Measurements from ENCODE around the gene NECTIN3. TPM values are rescaled to one million over a fixed set of nuclear protein-coding genes. Genes with fewer than 3 reads are reported as not detected.

Gene NECTIN3
- total RNA-seq, 1 experiment from 2014 or later: 53.7 TPM

GRCh38 chr3:111151438-111151837, 79.8 kb downstream of the NECTIN3 start:
- Histone ChIP-seq H3K56ac (ENCODE audit: insufficient read length, low read depth, low read length) (no peak overlapping the region), H3K4me1 (ENCODE audit: insufficient read depth, low read length) (no peaks in the 10 kb centered on the region), H3K79me1 (ENCODE audit: insufficient read depth, low read depth, low read length, poor library complexity, severe bottlenecking) (no peaks in the 10 kb centered on the region), H3K4ac (ENCODE audit: low read depth, low read length) (no peak overlapping the region), H3K4me2 (ENCODE audit: insufficient read depth, insufficient read length, low read length) (no peak overlapping the region), H4K5ac (ENCODE audit: insufficient read length, low read depth, low read length) (no peak overlapping the region), H3K27me3 (ENCODE audit: insufficient read depth, low read length) (0 out of 2 replicates have a peak, but pooled peaks cover 3% of the 10 kb centered on the region), H2BK15ac (ENCODE audit: low read depth, low read length) (no peak overlapping the region), H2BK12ac (ENCODE audit: insufficient read length, low read depth, low read length) (no peak overlapping the region), H3T11ph (ENCODE audit: low read length) (no peak overlapping the region), H3K14ac (ENCODE audit: insufficient read depth, low read length) (no peak overlapping the region), H2BK5ac (ENCODE audit: insufficient read length, low read length) (no peak overlapping the region), H4K91ac (ENCODE audit: insufficient read length, low read depth, low read length) (no peak overlapping the region), H3K9me3 (ENCODE audit: control insufficient read depth, low read depth, low read length) (no peaks in the 10 kb centered on the region), H3K27ac (ENCODE audit: insufficient read length, low read depth, low read length) (no peak overlapping the region), H2AK5ac (ENCODE audit: insufficient read length, low read length) (no peak overlapping the region), H3K79me2 (ENCODE audit: insufficient read depth, low read length) (no peaks in the 10 kb centered on the region), H4K20me1 (ENCODE audit: control insufficient read depth, insufficient read depth, insufficient read length) (no peaks in the 10 kb centered on the region), H2BK20ac (ENCODE audit: low read depth, low read length, poor library complexity, severe bottlenecking) (no peak overlapping the region), H2BK120ac (ENCODE audit: low read depth, low read length, poor library complexity, severe bottlenecking) (no peak overlapping the region), H2AFZ (ENCODE audit: low read length) (no peak overlapping the region), H3K9ac (ENCODE audit: extremely low read depth, insufficient read length, low read length) (no peak overlapping the region), H4K8ac (replicated peaks; ENCODE audit: insufficient read length, low read depth, low read length) (no peak overlapping the region), H3K18ac (ENCODE audit: insufficient read length, low read depth, low read length) (no peak overlapping the region), H3K23me2 (ENCODE audit: insufficient read length, low read depth, low read length, poor library complexity, severe bottlenecking) (no peaks in the 10 kb centered on the region), H3K23ac (ENCODE audit: insufficient read length, low read depth, low read length) (no peak overlapping the region)
- H3K27me3 Mint-ChIP-seq (ENCODE audit: low read depth): no peaks in the 10 kb centered on the region
- no peak for DNase-seq
- peaks cover 17 to 36% (median 23%) of the 10 kb centered on the region in 3 experiments for H3K36me3 Mint-ChIP-seq (ENCODE audit: insufficient read depth in 1 of 3, low read depth in 3 of 3)
- H3K4me1 Mint-ChIP-seq: peaks cover 17 to 23% of the 10 kb centered on the region in 2 experiments
- no peak overlapping the region for H3K4me3 Mint-ChIP-seq
- H3K9me3 Mint-ChIP-seq: no peaks in the 10 kb centered on the region
- TF ChIP-seq CTCF (conservative IDR thresholded peaks at IDR 0.05): no peak
- peak overlapping the region in 2 of 3 experiments; percentile 66 to 67; a peak in 3 of 7 replicates for H3K27ac Mint-ChIP-seq
